HepG2 (cell line): Measurements from ENCODE around the gene LRRC45. TPM values are rescaled to one million over a fixed set of nuclear protein-coding genes. Genes with fewer than 3 reads are reported as not detected.

ENCODE experiments used
- BHLHE40 ChIP-seq: IDR thresholded peaks from 2 replicates; pipeline ENCODE4 v1.6.1; 2011; ENCODE audit warnings: low read length, improper control_type of control experiment
- ELF1 ChIP-seq: sonication (generic); formaldehyde crosslinking; IDR thresholded peaks from 2 replicates; pipeline ENCODE4 v1.4.0; 2020; ENCODE audit warnings: missing genetic modification reagents
- FOSL2 ChIP-seq: sonication (generic); formaldehyde crosslinking; IDR thresholded peaks from 2 replicates; pipeline ENCODE4 v1.4.0; 2020; ENCODE audit warnings: missing genetic modification reagents
- FOXA3 ChIP-seq: IDR thresholded peaks from 2 replicates; pipeline ENCODE4 v1.6.1; 2016; ENCODE audit warnings: missing genetic modification reagents, missing compliant biosample characterization
- LRRFIP1 ChIP-seq: sonication (generic); formaldehyde crosslinking; conservative IDR thresholded peaks from 2 replicates; pipeline ENCODE4 v1.4.0; 2020; ENCODE audit warnings: missing genetic modification reagents
- MXI1 ChIP-seq: IDR thresholded peaks from 3 replicates; pipeline ENCODE4 v1.6.1; 2012; ENCODE audit warnings: low read depth, low read length, inconsistent platforms, borderline replicate concordance
- MZF1 ChIP-seq: sonication (generic); formaldehyde crosslinking; IDR thresholded peaks from 2 replicates; pipeline ENCODE4 v1.8.1; 2023; ENCODE audit warnings: mild to moderate bottlenecking, missing genetic modification reagents, borderline replicate concordance
- NFATC3 ChIP-seq: sonication (generic); formaldehyde crosslinking; IDR thresholded peaks from 2 replicates; pipeline ENCODE4 v1.5.1; 2020; ENCODE audit warnings: mild to moderate bottlenecking, missing genetic modification reagents
- NR3C1 ChIP-seq: sonication (generic); formaldehyde crosslinking; IDR thresholded peaks from 2 replicates; pipeline ENCODE4 v1.4.0; 2020; ENCODE audit warnings: missing genetic modification reagents
- PHB2 ChIP-seq: fragments of 450-650 bp; IDR thresholded peaks from 2 replicates; pipeline ENCODE4 v1.6.1; 2018; ENCODE audit not compliant: partially characterized antibody
- POLR2G ChIP-seq: fragments of 200-400 bp; formaldehyde crosslinking; IDR thresholded peaks from 2 replicates; pipeline ENCODE4 v1.6.1; 2018; ENCODE audit warnings: mild to moderate bottlenecking, low read depth, low read length, moderate library complexity
- SMAD9 ChIP-seq: sonication (generic); formaldehyde crosslinking; IDR thresholded peaks from 2 replicates; pipeline ENCODE4 v1.5.1; 2020; ENCODE audit warnings: mild to moderate bottlenecking, missing genetic modification reagents
- SMYD3 ChIP-seq: sonication (generic); formaldehyde crosslinking; IDR thresholded peaks from 2 replicates; pipeline ENCODE4 v1.8.1; 2023; ENCODE audit warnings: mild to moderate bottlenecking, missing genetic modification reagents
- SOX6 ChIP-seq, 2 experiments: fragments of 450-650 bp in 1 of 2; sonication (generic) in 1 of 2; formaldehyde crosslinking in 1 of 2; IDR thresholded peaks; 2 replicates each; pipeline versions ENCODE4 v1.4.0 to v1.6.1; 2017 to 2020; ENCODE audit warnings: antibody characterized with exemption in 1 of 2, mild to moderate bottlenecking in 1 of 2, missing genetic modification reagents in 1 of 2
- SP4 ChIP-seq: sonication (generic); formaldehyde crosslinking; IDR thresholded peaks from 2 replicates; pipeline ENCODE4 v1.8.1; 2023; ENCODE audit warnings: mild to moderate bottlenecking, missing genetic modification reagents
- SRY ChIP-seq: sonication (generic); formaldehyde crosslinking; IDR thresholded peaks from 2 replicates; pipeline ENCODE4 v1.8.0; 2022; ENCODE audit warnings: mild to moderate bottlenecking, missing genetic modification reagents
- TCF7 ChIP-seq: sonication (generic); IDR thresholded peaks from 2 replicates; pipeline ENCODE4 v1.6.1; 2016; ENCODE audit warnings: antibody characterized with exemption, low read depth
- TOPORS ChIP-seq: sonication (generic); formaldehyde crosslinking; IDR thresholded peaks from 2 replicates; pipeline ENCODE4 v1.8.0; 2023; ENCODE audit warnings: mild to moderate bottlenecking, missing genetic modification reagents
- ZBTB7A ChIP-seq: sonication (generic); formaldehyde crosslinking; IDR thresholded peaks from 2 replicates; pipeline ENCODE4 v1.8.0; 2022; ENCODE audit warnings: mild to moderate bottlenecking, missing genetic modification reagents
- ZFYVE20 ChIP-seq: sonication (generic); formaldehyde crosslinking; IDR thresholded peaks from 2 replicates; pipeline ENCODE4 v1.8.0; 2023; ENCODE audit warnings: low read depth, mild to moderate bottlenecking, moderate library complexity, missing genetic modification reagents, borderline replicate concordance
- ZMYM3 ChIP-seq: sonication (generic); formaldehyde crosslinking; IDR thresholded peaks from 2 replicates; pipeline ENCODE4 v1.5.1; 2020; ENCODE audit warnings: mild to moderate bottlenecking, missing genetic modification reagents
- ZNF460 ChIP-seq: sonication (generic); formaldehyde crosslinking; IDR thresholded peaks from 2 replicates; pipeline ENCODE4 v1.5.1; 2020; ENCODE audit warnings: missing genetic modification reagents, mild to moderate bottlenecking, borderline replicate concordance
- ZNF567 ChIP-seq: sonication (generic); formaldehyde crosslinking; IDR thresholded peaks from 2 replicates; pipeline ENCODE4 v1.8.1; 2023; ENCODE audit warnings: mild to moderate bottlenecking, missing genetic modification reagents, borderline replicate concordance
- ZNF780A ChIP-seq: sonication (generic); formaldehyde crosslinking; IDR thresholded peaks from 2 replicates; pipeline ENCODE4 v1.8.0; 2022; ENCODE audit warnings: mild to moderate bottlenecking, missing genetic modification reagents, moderate library complexity
- ZZZ3 ChIP-seq: sonication (generic); formaldehyde crosslinking; IDR thresholded peaks from 2 replicates; pipeline ENCODE4 v1.4.0; 2020; ENCODE audit warnings: missing genetic modification reagents, mild to moderate bottlenecking, borderline replicate concordance
- polyA plus RNA-seq, 8 experiments: library from polyadenylated mRNA; depleted of rRNA in 3 of 8; stranded (reverse) in 7 of 8; unstranded in 1 of 8; fragments of >200 nt; fragmentation: Illumina TruSeq in 4 of 8; extraction: Trizol in 4 of 8; gene quantifications; 2 replicates each; pipeline versions ENCODE4 v1.2.1 to v1.2.3, GENCODE V29; 2011 to 2016; ENCODE audit warnings: low read depth in 4 of 8, missing spikeins in 1 of 8, mixed read lengths in 1 of 8; ENCODE audit not compliant: insufficient read depth in 1 of 8
- total RNA-seq, 5 experiments: library from RNA; depleted of rRNA; stranded (reverse); fragments of >200 nt; fragmentation: Illumina TruSeq; extraction: Trizol; gene quantifications; 2 replicates each; pipeline ENCODE4 v1.2.3, GENCODE V29; 2016; ENCODE audit warnings: low read depth in 1 of 5
- TF ChIP-seq, protein P1 (sequence below): sonication (generic); formaldehyde crosslinking; IDR thresholded peaks from 2 replicates; pipeline ENCODE4 v1.5.0; 2020; ENCODE audit warnings: mild to moderate bottlenecking, missing genetic modification reagents
- TF ChIP-seq, protein P2 (sequence below): sonication (generic); formaldehyde crosslinking; IDR thresholded peaks from 2 replicates; pipeline ENCODE4 v1.4.0; 2020; ENCODE audit warnings: missing genetic modification reagents

Gene LRRC45
- total and polyA plus RNA-seq, 2 of the 13 experiments (the other 11 are each of a cell fraction or from before 2014, with no cell fraction given): 11.6 to 48.1 TPM

GRCh38 chr17:81978524-81979298 is 44.4 kb upstream of the LRRC45 start (continued):
- no peak for TF ChIP-seq ZNF460 (CRISPR knock-in tag)
- TF ChIP-seq, protein P1, sequence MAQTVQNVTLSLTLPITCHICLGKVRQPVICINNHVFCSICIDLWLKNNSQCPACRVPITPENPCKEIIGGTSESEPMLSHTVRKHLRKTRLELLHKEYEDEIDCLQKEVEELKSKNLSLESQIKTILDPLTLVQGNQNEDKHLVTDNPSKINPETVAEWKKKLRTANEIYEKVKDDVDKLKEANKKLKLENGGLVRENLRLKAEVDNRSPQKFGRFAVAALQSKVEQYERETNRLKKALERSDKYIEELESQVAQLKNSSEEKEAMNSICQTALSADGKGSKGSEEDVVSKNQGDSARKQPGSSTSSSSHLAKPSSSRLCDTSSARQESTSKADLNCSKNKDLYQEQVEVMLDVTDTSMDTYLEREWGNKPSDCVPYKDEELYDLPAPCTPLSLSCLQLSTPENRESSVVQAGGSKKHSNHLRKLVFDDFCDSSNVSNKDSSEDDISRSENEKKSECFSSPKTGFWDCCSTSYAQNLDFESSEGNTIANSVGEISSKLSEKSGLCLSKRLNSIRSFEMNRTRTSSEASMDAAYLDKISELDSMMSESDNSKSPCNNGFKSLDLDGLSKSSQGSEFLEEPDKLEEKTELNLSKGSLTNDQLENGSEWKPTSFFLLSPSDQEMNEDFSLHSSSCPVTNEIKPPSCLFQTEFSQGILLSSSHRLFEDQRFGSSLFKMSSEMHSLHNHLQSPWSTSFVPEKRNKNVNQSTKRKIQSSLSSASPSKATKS (CRISPR knock-in tag): no peak
- no peak for TF ChIP-seq SOX6 (IDR thresholded peaks at IDR 0.05)
- TF ChIP-seq SOX6 (CRISPR knock-in tag; IDR thresholded peaks at IDR 0.05): no peak
- no peak for TF ChIP-seq SRY
- no peak for TF ChIP-seq LRRFIP1
- no peak for TF ChIP-seq ZNF780A (CRISPR knock-in tag)
- no peak for TF ChIP-seq ZNF567
- TF ChIP-seq BHLHE40: peak; percentile 96
- TF ChIP-seq ZBTB7A (CRISPR knock-in tag): 0 out of 2 replicates have a peak, but pooled peaks have one; percentile 44
- TF ChIP-seq FOXA3 (CRISPR knock-in tag): no peak
- no peak for TF ChIP-seq ZZZ3
- TF ChIP-seq TOPORS: no peak
- no peak for TF ChIP-seq ZFYVE20 (CRISPR knock-in tag)
- TF ChIP-seq MXI1: no peak; the same call in 2 of the 3 replicates
- no peak for TF ChIP-seq MZF1 (CRISPR knock-in tag)
- TF ChIP-seq, protein P2, sequence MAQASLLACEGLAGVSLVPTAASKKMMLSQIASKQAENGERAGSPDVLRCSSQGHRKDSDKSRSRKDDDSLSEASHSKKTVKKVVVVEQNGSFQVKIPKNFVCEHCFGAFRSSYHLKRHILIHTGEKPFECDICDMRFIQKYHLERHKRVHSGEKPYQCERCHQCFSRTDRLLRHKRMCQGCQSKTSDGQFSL (CRISPR knock-in tag): no peak
- TF ChIP-seq ELF1 (CRISPR knock-in tag): peak; percentile 30; the same call in 1 of the 2 replicates
- TF ChIP-seq PHB2: no peak
- peak; percentile 55; the same call in 1 of the 2 replicates for TF ChIP-seq TCF7
- TF ChIP-seq NFATC3 (CRISPR knock-in tag): 0 out of 2 replicates have a peak, but pooled peaks have one; percentile 31
- TF ChIP-seq SP4 (CRISPR knock-in tag): no peak
- peak; percentile 21; the same call in 1 of the 2 replicates for TF ChIP-seq POLR2G
- TF ChIP-seq ZMYM3 (CRISPR knock-in tag): no peak
- TF ChIP-seq FOSL2 (CRISPR knock-in tag): peak; percentile 32; the same call in 1 of the 2 replicates
- no peak for TF ChIP-seq NR3C1
- TF ChIP-seq SMYD3: no peak
- TF ChIP-seq SMAD9 (CRISPR knock-in tag): no peak
